ENCODE results near the gene MAML1.
A peak's percentile ranks its signal among the peaks of the same experiment; 100 is the strongest.

Gene MAML1

GRCh38 chr5:179795863-179796833 is 63.5 kb downstream of the MAML1 start:
- peak; percentile 86 for DNase-seq

DNA sequence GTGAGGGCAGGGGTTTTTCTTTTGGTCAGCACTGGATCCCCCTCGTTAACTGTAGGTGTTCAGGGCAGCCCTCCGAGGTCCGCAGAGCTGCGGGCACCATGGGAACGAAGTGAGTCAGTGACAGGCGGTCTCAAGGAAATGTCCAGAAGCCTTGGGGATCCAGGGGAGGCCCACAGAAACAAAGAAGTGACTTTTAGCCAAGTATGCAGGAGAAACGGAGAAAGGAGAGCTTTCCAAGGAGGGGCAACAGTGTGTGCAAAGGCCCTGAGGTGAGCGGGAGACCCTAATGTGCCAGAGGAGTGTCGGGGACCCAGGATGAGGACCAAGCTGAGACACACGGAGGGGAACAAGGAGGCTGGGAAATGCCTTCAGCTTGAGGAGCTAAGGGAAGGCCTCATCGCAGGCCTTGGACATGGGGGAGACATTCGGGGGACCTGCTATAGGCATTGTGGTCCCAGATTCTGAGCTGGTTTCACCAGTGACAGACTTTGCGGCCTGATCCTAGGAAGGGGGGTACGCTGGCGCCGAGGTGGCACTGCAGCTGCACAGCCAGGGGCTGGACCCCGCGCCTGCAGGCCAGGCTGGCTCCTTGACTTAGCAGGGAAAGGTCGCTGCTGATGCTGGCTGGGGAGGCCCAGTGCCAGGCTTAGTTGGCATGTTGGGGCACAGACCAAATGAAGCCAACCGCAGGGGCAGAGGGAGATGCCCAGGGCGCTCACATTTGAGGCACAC is 64.4 kb downstream of the MAML1 start:
- no peak for DNase-seq

DNA sequence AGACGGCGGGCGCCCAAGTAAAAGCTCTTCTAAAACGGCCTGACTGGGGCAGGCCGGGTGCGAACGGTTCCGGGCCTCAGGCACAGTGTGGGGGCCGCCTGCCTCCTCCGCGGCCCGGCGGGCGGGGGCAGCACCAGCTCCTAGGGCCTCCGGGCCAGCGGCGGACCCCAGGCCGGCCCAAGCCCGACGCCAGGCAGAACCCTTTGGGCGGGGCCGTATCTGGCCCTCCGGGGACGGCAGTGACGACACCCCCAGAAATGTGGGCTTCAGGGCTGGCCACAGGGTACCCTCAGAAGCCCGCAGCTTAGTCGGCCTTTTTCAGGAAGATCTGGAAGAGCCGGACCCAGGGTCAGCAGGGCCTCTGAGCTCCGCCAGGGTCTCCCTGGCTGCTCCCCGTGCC is 65.1 kb downstream of the MAML1 start:
- no peak for DNase-seq

GRCh38 chr5:179798144-179798770 is 65.6 kb downstream of the MAML1 start:
- no peak for DNase-seq

DNA sequence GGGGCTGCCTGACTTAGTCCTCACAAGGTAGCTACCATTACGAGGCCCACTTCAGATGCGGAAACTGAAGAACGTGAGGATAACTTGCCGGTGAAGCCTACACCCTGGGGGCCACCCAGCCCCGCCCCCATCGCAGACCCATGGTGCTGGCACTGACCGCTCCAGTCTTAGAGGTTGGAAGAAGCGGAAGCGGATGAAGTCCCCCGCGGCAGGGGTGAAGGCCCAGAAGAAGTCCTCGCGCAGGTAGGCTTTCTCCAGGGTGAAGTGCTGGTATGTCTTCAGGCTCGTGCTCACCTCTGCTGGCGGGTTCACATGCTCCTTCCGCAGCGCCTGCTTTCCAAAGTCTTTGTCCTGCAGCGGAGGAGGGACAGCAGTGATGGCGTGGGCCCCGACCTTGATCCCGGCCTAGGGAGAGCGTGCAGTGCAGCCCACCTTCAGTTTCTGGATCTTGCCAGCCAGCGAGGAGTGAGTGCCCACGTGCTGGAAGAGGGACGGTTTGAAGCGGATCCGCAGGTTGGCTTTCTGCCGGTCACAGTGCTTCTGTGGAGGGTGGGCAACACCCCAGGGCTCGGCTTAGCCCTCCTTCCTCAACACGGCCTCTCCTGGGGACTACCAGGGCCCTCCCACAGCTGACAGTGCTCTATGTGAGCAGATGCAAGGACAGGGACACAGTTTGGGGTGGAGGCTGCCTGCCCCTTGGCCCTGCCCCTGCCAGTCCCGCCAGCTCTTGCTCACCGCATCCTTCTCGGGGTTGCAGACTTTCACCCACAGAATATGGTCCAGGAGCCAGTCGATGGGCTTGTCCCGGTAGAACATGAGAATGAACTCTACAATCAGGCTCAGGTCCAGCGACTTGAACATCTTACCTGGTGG is 66.4 kb downstream of the MAML1 start:
- DNase-seq, result no peak

- DNase-seq, result no peak
Observed at GRCh38 chr5:179799644-179799973, 67.0 kb downstream of the MAML1 start.

DNA sequence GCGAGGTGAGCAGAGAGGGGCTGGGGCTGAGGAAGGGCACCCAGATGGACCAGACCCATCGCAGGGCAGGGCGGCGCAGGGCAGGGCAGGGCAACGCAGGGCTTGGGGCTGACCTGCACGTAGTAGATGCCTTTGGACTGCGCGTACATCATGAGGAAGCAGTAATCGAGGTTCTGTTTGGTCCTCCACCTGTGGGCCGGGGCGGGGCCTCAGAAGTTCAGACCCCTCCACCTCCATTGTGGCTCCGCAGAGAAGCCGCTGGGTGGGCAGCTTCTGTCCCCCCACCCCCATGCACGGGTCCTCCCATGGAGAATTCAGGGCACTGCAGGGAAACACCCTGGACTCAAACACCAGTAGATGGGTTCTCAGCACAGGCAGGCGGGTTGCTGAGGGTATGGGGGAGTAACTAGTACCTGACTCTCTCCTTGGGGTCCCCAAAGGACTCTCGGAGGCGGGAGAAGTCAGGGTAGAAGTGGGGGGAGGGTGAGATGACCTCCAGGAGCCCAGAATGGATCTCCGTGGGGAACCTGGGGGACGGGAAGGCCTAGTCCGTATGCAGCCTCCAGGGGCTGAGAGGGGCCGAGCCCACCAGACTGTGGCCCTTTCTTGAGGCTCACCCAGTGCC is 67.6 kb downstream of the MAML1 start:
- no peak for DNase-seq

DNA sequence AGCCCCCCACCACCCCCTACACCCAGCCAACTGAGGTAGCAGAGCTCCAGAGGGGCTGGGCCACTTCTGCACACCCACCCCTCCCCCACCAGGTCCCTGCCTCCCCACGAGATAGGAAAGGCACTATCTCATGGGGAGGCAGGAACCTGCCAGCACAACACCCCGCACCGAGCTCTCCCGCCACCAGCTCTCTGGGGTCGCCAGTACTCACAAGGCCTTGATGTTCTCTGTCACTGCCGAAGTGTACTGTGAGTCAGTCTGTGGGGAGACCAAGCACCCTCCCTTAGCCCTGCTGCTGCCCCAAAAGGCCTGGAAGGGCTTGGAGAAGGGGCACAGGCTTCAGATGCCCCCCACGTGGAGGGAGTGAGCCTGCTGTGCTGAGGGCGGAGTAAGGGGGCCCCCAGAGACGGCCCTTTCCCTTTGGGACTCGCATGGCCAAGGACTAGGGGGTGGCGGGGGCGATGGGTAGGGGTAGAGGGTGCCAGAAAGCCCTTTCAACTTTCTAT is 68.1 kb downstream of the MAML1 start:
- DNase-seq, result no peak

- no peak for DNase-seq
Observed at GRCh38 chr5:179801304-179802206, 68.9 kb downstream of the MAML1 start.

- DNase-seq, result no peak
Observed at GRCh38 chr5:179802207-179802883, 69.7 kb downstream of the MAML1 start.

DNA sequence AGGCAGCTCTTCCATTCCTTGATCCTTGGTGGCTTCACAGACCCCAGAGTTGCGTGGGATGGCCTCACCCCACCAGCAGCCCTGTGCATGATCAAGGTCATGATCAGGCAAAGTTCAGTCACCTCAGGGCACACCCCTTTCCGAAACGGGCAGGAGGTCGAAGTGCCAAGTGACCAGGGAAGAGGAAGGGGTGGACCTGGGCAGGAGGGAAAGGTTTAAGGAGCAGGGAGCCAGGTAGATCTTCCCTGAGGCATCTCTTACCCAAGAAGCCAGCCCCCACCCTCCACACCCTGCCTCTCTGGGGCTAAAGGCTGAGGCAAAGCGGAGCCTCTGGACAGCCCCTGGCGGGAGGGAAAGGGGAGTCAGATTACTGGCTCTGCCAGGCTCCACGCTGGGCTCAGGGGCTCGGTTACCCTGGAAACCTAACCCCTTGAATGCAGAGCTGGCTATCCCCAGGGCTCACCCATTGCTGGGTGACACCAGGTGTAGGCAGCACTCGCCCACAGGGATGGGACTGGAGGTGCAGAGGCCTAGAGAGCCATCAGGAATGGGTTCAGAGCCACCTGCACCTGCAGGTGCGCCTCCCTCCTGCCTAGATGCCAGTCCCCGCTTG is 70.4 kb downstream of the MAML1 start:
- no peak for DNase-seq

- DNase-seq, result peak; percentile 44
Observed at GRCh38 chr5:179803651-179804554, 71.3 kb downstream of the MAML1 start.

- no peak for DNase-seq
Observed at GRCh38 chr5:179804555-179804947, 71.9 kb downstream of the MAML1 start.

- no peak for DNase-seq
Observed at GRCh38 chr5:179805070-179805528, 72.5 kb downstream of the MAML1 start.

DNA sequence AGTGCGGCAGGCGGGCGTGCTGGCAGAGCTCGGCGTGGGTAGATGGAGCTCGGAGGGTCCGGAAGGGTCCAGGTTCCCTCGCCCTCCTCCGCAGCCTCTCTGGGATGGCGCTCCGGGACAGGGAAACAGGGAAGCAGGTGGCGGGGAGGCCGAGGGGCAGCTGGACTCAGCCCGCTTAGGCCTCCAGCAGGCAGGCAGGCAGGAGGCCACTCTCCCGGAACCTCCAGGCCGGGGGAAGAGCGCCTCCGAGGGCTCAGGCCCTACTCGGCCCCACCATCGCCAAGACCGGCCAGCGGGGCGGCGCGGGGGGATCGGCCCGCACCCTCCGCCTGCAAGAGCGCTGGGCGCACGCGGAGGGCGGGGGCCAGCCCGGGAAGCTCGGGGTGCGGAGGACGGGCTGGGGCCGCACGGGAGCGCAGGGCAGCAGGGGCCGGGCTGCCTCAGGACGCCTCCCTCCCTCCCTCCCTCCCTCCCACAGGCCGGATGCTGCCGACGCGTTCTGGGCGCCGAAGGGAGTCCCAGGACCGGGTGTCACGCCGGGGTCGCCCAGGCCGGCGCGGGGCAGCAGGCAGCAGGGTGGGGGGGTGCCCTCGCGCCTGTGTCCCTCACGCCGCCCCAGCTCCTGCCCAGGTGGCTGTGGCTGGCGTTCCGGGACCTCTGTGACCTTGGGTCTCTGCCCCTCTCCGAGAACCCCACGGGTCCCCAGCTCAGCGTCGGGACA is 73.1 kb downstream of the MAML1 start:
- DNase-seq, result peak; percentile 42

- DNase-seq, result peak; percentile 74
Observed at GRCh38 chr5:179806250-179807048, 73.8 kb downstream of the MAML1 start, which contains the start of gene MGAT4B. Gene MGAT4B, minus strand, starts transcription at chr5:179806866. Its CDS starts 283 bp downstream, at chr5:179806583.

All from NCI-H226 (cell line).